HEK293 (cell line): ENCODE measurements around the gene GLTP.

Experiments used
- CTCF ChIA-PET: fragments of 350-600 bp; formaldehyde crosslinking; extraction: SDS; loops from one replicate; lab custom pipeline; 2021; ENCODE audit warnings: antibody characterized with exemption; lab: Yijun Ruan, JAX
- POLR2A ChIA-PET: fragments of 300-600 bp; formaldehyde crosslinking; extraction: SDS; loops from one replicate; lab custom pipeline; 2020; ENCODE audit warnings: antibody characterized with exemption, inconsistent platforms; lab: Yijun Ruan, JAX
- H3K27ac ChIP-seq: fragments of 200-500 bp; sonication (Bioruptor generic); 2 replicates; pipeline ENCODE4 v1.5.1; 2014; ENCODE audit warnings: low read depth, low read length, control low read depth, inconsistent platforms; ENCODE audit errors: extremely low read depth
- H3K36me3 ChIP-seq, 2 experiments: fragments of 200-500 bp in 1 of 2; sonication (Bioruptor generic) in 1 of 2; 1 replicate in 1 of 2; 2 replicates in 1 of 2; pipeline ENCODE4 v1.5.1; 2014 to 2017; ENCODE audit warnings: inconsistent platforms in 2 of 2, low read length in 2 of 2; ENCODE audit not compliant: control insufficient read depth in 2 of 2, insufficient read depth in 1 of 2
- H3K4me1 ChIP-seq: fragments of 200-500 bp; sonication (Bioruptor generic); 2 replicates; pipeline ENCODE4 v1.5.1; 2014; ENCODE audit warnings: mild to moderate bottlenecking, low read length, inconsistent platforms; ENCODE audit not compliant: control insufficient read depth, insufficient read depth
- H3K4me3 ChIP-seq: 2 replicates; pipeline ENCODE4 v1.5.1; 2011; ENCODE audit warnings: low read depth, mild to moderate bottlenecking, control low read depth, low read length, moderate library complexity
- H3K9me3 ChIP-seq: fragments of 200-500 bp; sonication (Bioruptor generic); 2 replicates; pipeline ENCODE4 v1.5.1; 2014; ENCODE audit warnings: low read depth, low read length, inconsistent platforms; ENCODE audit not compliant: control insufficient read depth, insufficient read depth
- EGR2 ChIP-seq: fragments of 450-650 bp; formaldehyde crosslinking; IDR thresholded peaks from 2 replicates; pipeline ENCODE4 v1.5.1; 2016; ENCODE audit warnings: low read depth, missing biosample characterization, missing genetic modification characterization
- SCRT2 ChIP-seq: fragments of 450-650 bp; formaldehyde crosslinking; IDR thresholded peaks from 2 replicates; pipeline ENCODE4 v1.5.1; 2016; ENCODE audit warnings: missing biosample characterization, missing genetic modification characterization
- TRIM28 ChIP-seq: IDR thresholded peaks from 2 replicates; pipeline ENCODE4 v1.6.1; 2011; ENCODE audit warnings: low read length, control low read depth, borderline replicate concordance
- ZBTB11 ChIP-seq: fragments of 450-650 bp; formaldehyde crosslinking; conservative IDR thresholded peaks from 2 replicates; pipeline ENCODE4 v1.5.1; 2016; ENCODE audit warnings: low read depth, missing biosample characterization, missing genetic modification characterization
- ZBTB48 ChIP-seq: fragments of 450-650 bp; formaldehyde crosslinking; IDR thresholded peaks from 2 replicates; pipeline ENCODE4 v1.5.1; 2016; ENCODE audit warnings: missing biosample characterization, missing genetic modification characterization
- ZFHX2 ChIP-seq: fragments of 450-650 bp; formaldehyde crosslinking; conservative IDR thresholded peaks from 2 replicates; pipeline ENCODE4 v1.5.1; 2016; ENCODE audit warnings: missing biosample characterization, missing genetic modification characterization
- ZNF155 ChIP-seq: fragments of 450-650 bp; formaldehyde crosslinking; IDR thresholded peaks from 2 replicates; pipeline ENCODE4 v1.5.1; 2016; ENCODE audit warnings: missing biosample characterization, missing genetic modification characterization
- ZNF2 ChIP-seq: fragments of 450-650 bp; formaldehyde crosslinking; IDR thresholded peaks from 2 replicates; pipeline ENCODE4 v1.5.1; 2016; ENCODE audit warnings: missing biosample characterization, missing genetic modification characterization
- ZNF202 ChIP-seq: fragments of 450-650 bp; formaldehyde crosslinking; IDR thresholded peaks from 2 replicates; pipeline ENCODE4 v1.5.1; 2016; ENCODE audit warnings: missing biosample characterization, missing genetic modification characterization, borderline replicate concordance
- ZNF366 ChIP-seq: fragments of 450-650 bp; formaldehyde crosslinking; conservative IDR thresholded peaks from 2 replicates; pipeline ENCODE4 v1.5.1; 2016; ENCODE audit warnings: missing biosample characterization, missing genetic modification characterization
- ZNF398 ChIP-seq: fragments of 450-650 bp; formaldehyde crosslinking; IDR thresholded peaks from 2 replicates; pipeline ENCODE4 v1.5.1; 2017; ENCODE audit warnings: missing biosample characterization, missing genetic modification characterization
- ZNF473 ChIP-seq: fragments of 450-650 bp; formaldehyde crosslinking; IDR thresholded peaks from 2 replicates; pipeline ENCODE4 v1.5.1; 2017; ENCODE audit warnings: missing biosample characterization, missing genetic modification characterization
- ZNF510 ChIP-seq: fragments of 450-650 bp; formaldehyde crosslinking; IDR thresholded peaks from 2 replicates; pipeline ENCODE4 v1.5.1; 2018; ENCODE audit warnings: mild to moderate bottlenecking, missing genetic modification characterization, missing biosample characterization; ENCODE audit not compliant: insufficient replicate concordance
- ZNF513 ChIP-seq: fragments of 450-650 bp; IDR thresholded peaks from 2 replicates; pipeline ENCODE4 v1.5.1; 2018; ENCODE audit warnings: missing biosample characterization, missing genetic modification characterization
- ZNF555 ChIP-seq: fragments of 450-650 bp; formaldehyde crosslinking; conservative IDR thresholded peaks from 2 replicates; pipeline ENCODE4 v1.5.1; 2017; ENCODE audit warnings: missing biosample characterization, mild to moderate bottlenecking, missing genetic modification characterization, inconsistent platforms
- ZNF654 ChIP-seq: fragments of 450-650 bp; formaldehyde crosslinking; IDR thresholded peaks from 2 replicates; pipeline ENCODE4 v1.5.1; 2016; ENCODE audit warnings: low read depth, missing biosample characterization, missing genetic modification characterization
- ZNF677 ChIP-seq: fragments of 450-650 bp; IDR thresholded peaks from 2 replicates; pipeline ENCODE4 v1.5.0; 2018; ENCODE audit warnings: missing biosample characterization, mild to moderate bottlenecking, missing genetic modification characterization, moderate library complexity
- ZNF785 ChIP-seq: fragments of 450-650 bp; formaldehyde crosslinking; IDR thresholded peaks from 2 replicates; pipeline ENCODE4 v1.5.1; 2016; ENCODE audit warnings: missing biosample characterization, missing genetic modification characterization
- ZNF791 ChIP-seq: fragments of 450-650 bp; formaldehyde crosslinking; IDR thresholded peaks from 2 replicates; pipeline ENCODE4 v1.5.1; 2016; ENCODE audit warnings: missing biosample characterization, missing genetic modification characterization
- TF ChIP-seq, protein P1 (sequence below): fragments of 450-650 bp; formaldehyde crosslinking; IDR thresholded peaks from 2 replicates; pipeline ENCODE4 v1.5.1; 2016; ENCODE audit warnings: missing biosample characterization, missing genetic modification characterization
- TF ChIP-seq, protein P2 (sequence below): fragments of 450-650 bp; formaldehyde crosslinking; IDR thresholded peaks from 2 replicates; pipeline ENCODE4 v1.5.0; 2017; ENCODE audit warnings: missing biosample characterization, missing genetic modification characterization, borderline replicate concordance

GLTP gene

GRCh38 chr12:109811624-109811995 lies 68.7 kb downstream of the GLTP start (continued):
- TF ChIP-seq, protein P1, sequence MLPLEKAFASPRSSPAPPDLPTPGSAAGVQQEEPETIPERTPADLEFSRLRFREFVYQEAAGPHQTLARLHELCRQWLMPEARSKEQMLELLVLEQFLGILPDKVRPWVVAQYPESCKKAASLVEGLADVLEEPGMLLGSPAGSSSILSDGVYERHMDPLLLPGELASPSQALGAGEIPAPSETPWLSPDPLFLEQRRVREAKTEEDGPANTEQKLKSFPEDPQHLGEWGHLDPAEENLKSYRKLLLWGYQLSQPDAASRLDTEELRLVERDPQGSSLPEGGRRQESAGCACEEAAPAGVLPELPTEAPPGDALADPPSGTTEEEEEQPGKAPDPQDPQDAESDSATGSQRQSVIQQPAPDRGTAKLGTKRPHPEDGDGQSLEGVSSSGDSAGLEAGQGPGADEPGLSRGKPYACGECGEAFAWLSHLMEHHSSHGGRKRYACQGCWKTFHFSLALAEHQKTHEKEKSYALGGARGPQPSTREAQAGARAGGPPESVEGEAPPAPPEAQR (tag by site-specific recombination), result no peak
- TF ChIP-seq ZNF202 (tag by site-specific recombination) (no peak), ZNF155 (no peak), ZNF513 (no peak), ZNF398 (no peak), ZNF555 (tag by site-specific recombination) (no peak), ZNF677 (no peak), TRIM28 (no peak)
- TF ChIP-seq, all 188 proteins: peak for 0

DNA sequence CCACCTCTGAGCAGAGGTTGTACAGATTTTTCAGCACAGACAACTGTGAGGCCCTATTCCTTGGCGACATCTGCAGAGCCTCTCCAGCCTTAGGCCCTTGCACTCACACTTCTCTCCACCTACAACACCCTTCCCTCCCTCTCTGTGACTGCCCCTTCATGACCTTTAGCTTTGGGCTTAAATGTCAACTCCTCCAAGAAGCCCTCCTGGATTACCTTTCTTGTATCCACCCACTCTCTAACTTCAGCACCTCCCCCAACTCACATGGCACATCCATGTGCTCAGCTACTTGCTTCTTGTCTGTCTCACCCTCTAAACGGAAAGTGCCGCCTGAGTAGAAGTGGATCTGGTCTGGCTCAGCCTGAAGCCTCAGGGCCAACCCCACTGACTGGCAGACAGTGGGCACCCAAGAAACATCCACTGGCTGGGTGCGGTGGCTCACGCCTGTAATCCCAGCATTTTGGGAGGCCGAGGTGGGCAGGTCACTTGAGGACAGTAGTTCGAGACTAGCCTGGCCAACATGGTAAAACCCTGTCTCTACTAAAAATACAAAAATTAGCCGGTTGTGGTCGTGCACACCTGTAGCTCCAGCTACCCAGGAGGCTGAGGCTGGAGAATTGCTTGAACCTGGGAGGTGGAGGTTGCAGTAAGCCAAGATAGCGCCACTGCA lies 69.3 kb downstream of the GLTP start:
- no peaks in the 10 kb centered on the region for H3K4me1 ChIP-seq
- TF ChIP-seq ZNF2 (tag by site-specific recombination) (no peak), SCRT2 (peak; percentile 66)
- POLR2A ChIA-PET, result no interaction called here
- H3K36me3 ChIP-seq, result peaks cover 0 to 9% of the 10 kb centered on the region in 2 experiments; a peak in 1 of 3 replicates
- CTCF ChIA-PET, result interaction anchor here (1.4 kb wide), 1 partner anchor 34 kb away, joined by 5 read pairs; no protein-coding TSS in a partner anchor
- no peaks in the 10 kb centered on the region for H3K9me3 ChIP-seq
- H3K27ac ChIP-seq, result no peak overlapping the region
- no peak overlapping the region for H3K4me3 ChIP-seq

DNA sequence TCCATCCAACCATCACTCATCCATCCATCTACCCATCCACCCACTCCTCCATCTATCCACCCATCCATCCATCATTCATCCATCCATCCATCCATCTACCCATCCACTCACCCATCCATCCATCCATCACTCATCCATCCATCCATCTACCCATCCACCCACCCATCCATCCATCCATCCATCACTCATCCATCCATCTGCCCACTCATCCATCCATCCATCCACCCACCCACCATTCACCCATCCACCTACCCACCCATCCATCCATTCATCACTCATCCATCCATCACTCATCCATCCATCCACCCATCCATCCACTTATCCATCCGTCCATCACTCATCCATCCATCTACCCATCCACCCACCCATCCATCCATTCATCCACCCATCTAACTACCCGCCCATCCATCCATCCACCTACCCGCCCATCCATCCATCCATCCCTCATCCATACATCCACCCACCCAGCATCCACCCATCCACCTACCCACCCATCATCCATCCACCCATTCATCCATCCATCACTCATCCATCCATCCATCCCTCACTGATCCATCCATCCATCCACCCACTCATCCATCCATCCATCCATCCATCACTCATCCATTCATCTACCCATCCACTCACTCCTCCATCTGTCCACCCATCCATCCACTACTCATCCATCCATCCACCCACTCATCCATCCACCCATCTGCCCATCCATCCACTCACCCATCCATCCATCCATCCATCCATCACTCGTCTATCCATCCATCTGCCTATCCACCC lies 71.3 kb downstream of the GLTP start:
- Histone ChIP-seq H3K9me3 (no peaks in the 10 kb centered on the region), H3K27ac (no peak overlapping the region), H3K4me1 (no peaks in the 10 kb centered on the region), H3K36me3 (peaks cover 0 to 6% of the 10 kb centered on the region in 2 experiments; a peak in 1 of 3 replicates), H3K4me3 (no peak overlapping the region)
- ChIA-PET POLR2A (no interaction called here), CTCF (interaction anchor here (0.7 to 1.1 kb wide), 2 partner anchors 36 to 123 kb away, joined by 3 read pairs; no protein-coding TSS in a partner anchor)
- TF ChIP-seq ZNF510 (no peak), ZBTB11 (tag by site-specific recombination) (no peak), ZNF366 (tag by site-specific recombination) (peak; percentile 95), ZNF791 (tag by site-specific recombination) (peak; percentile 12; the same call in 1 of the 2 replicates), EGR2 (peak; percentile 95), ZBTB48 (tag by site-specific recombination) (no peak), ZFHX2 (tag by site-specific recombination) (peak; percentile 79), ZNF785 (tag by site-specific recombination) (0 out of 2 replicates have a peak, but pooled peaks have one; percentile 36), ZNF473 (tag by site-specific recombination) (peak; percentile 57; the same call in 1 of the 2 replicates), ZNF654 (tag by site-specific recombination) (no peak)
- TF ChIP-seq, protein P2, sequence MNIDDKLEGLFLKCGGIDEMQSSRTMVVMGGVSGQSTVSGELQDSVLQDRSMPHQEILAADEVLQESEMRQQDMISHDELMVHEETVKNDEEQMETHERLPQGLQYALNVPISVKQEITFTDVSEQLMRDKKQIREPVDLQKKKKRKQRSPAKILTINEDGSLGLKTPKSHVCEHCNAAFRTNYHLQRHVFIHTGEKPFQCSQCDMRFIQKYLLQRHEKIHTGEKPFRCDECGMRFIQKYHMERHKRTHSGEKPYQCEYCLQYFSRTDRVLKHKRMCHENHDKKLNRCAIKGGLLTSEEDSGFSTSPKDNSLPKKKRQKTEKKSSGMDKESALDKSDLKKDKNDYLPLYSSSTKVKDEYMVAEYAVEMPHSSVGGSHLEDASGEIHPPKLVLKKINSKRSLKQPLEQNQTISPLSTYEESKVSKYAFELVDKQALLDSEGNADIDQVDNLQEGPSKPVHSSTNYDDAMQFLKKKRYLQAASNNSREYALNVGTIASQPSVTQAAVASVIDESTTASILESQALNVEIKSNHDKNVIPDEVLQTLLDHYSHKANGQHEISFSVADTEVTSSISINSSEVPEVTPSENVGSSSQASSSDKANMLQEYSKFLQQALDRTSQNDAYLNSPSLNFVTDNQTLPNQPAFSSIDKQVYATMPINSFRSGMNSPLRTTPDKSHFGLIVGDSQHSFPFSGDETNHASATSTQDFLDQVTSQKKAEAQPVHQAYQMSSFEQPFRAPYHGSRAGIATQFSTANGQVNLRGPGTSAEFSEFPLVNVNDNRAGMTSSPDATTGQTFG (tag by site-specific recombination), result 0 out of 2 replicates have a peak, but pooled peaks have one; percentile 6
